Common myeloid progenitor, CD34-positive (primary cell): ENCODE measurements around the gene NTF3.

ENCODE experiments used
- CTCF ChIA-PET: fragments of 350-600 bp; sonication (Branson Sonifier 250); formaldehyde crosslinking; loops from one replicate; lab custom pipeline; 2021; ENCODE audit warnings: antibody characterized with exemption; lab: Charles Lee
- POLR2A ChIA-PET: fragments of 350-600 bp; sonication (Branson Sonifier 250); formaldehyde crosslinking; loops from one replicate; lab custom pipeline; 2021; ENCODE audit warnings: antibody characterized with exemption; lab: Charles Lee
- DNase-seq, 3 donors: peaks; one replicate each; pipeline versions ENCODE4 v3.0.0 to v3.0.0-alpha.2; 2013
- H3K27ac ChIP-seq, 2 experiments: 1 replicate in 1 of 2; 2 replicates in 1 of 2; pipeline ENCODE4 v1.7.0; 2013; ENCODE audit warnings: inconsistent platforms in 2 of 2, low read length in 2 of 2, mild to moderate bottlenecking in 2 of 2, low read depth in 1 of 2, moderate library complexity in 1 of 2; ENCODE audit not compliant: severe bottlenecking in 2 of 2, insufficient read depth in 1 of 2, poor library complexity in 1 of 2
- H3K27me3 ChIP-seq, 5 experiments: replicated peaks in 2 of 5; 1 replicate in 3 of 5; 2 replicates in 2 of 5; pipeline versions ENCODE4 v1.6.1 to v1.7.0; 2013; ENCODE audit warnings: low read length in 4 of 5, mild to moderate bottlenecking in 2 of 5, moderate library complexity in 2 of 5, inconsistent platforms in 1 of 5; ENCODE audit not compliant: insufficient read depth in 5 of 5, control insufficient read depth in 4 of 5
- H3K36me3 ChIP-seq, 4 experiments: 1 replicate in 2 of 4; 2 replicates in 2 of 4; pipeline versions ENCODE4 v1.6.1 to v1.7.0; 2013; ENCODE audit warnings: low read length in 3 of 4, control low read depth in 1 of 4, mild to moderate bottlenecking in 1 of 4; ENCODE audit not compliant: control insufficient read depth in 4 of 4, insufficient read depth in 4 of 4
- H3K4me1 ChIP-seq, 4 experiments: 1 replicate in 3 of 4; 2 replicates in 1 of 4; pipeline versions ENCODE4 v1.6.1 to v1.7.1; 2013; ENCODE audit warnings: low read length in 3 of 4, mild to moderate bottlenecking in 3 of 4, control low read depth in 1 of 4, inconsistent platforms in 1 of 4, moderate library complexity in 1 of 4; ENCODE audit not compliant: control insufficient read depth in 4 of 4, insufficient read depth in 4 of 4; ENCODE audit errors: control extremely low read depth in 1 of 4
- H3K4me3 ChIP-seq, 7 experiments: 1 replicate in 4 of 7; 2 replicates in 3 of 7; pipeline versions ENCODE4 v1.5.1 to v1.7.0; 2013; ENCODE audit warnings: mild to moderate bottlenecking in 7 of 7, low read length in 6 of 7, moderate library complexity in 6 of 7, inconsistent platforms in 2 of 7, low read depth in 2 of 7, control low read depth in 1 of 7; ENCODE audit not compliant: insufficient read depth in 4 of 7, control insufficient read depth in 1 of 7; ENCODE audit errors: extremely low read depth in 1 of 7
- H3K9me3 ChIP-seq, 5 experiments: 1 replicate in 4 of 5; 2 replicates in 1 of 5; pipeline versions ENCODE4 v1.6.1 to v1.7.1; 2013; ENCODE audit warnings: low read length in 4 of 5, mild to moderate bottlenecking in 2 of 5, inconsistent platforms in 1 of 5, low read depth in 1 of 5, moderate library complexity in 1 of 5; ENCODE audit not compliant: control insufficient read depth in 4 of 5, insufficient read depth in 2 of 5; ENCODE audit errors: control extremely low read depth in 1 of 5
- WGBS: methylation state at CpG from one replicate; pipeline ENCODE4 v1.1.5; 2013; ENCODE audit not compliant: insufficient coverage; 5-methylcytosine and 5-hydroxymethylcytosine counted together

The NTF3 gene

GRCh38 chr12:5409619-5410018, 22.3 kb upstream of the NTF3 start:
- ChIA-PET CTCF (interaction anchor here (0.6 kb wide), 1 partner anchor 458 kb away, joined by 3 read pairs; no protein-coding TSS in a partner anchor), POLR2A (no interaction called here)
- no peak for DNase-seq
- Histone ChIP-seq H3K9me3 (peaks cover 0 to 4% (median 0%) of the 10 kb centered on the region in 5 experiments), H3K4me3 (no peak overlapping the region), H3K4me1 (peaks cover 0 to 3% (median 0%) of the 10 kb centered on the region in 4 experiments), H3K36me3 (no peaks in the 10 kb centered on the region), H3K27me3 (no peaks in the 10 kb centered on the region), H3K27ac (no peak overlapping the region)
- no CpG with 5 or more reads among the region's 1 CpG for WGBS

- Histone ChIP-seq H3K27me3 (no peaks in the 10 kb centered on the region), H3K4me1 (no peaks in the 10 kb centered on the region), H3K9me3 (peaks cover 0 to 7% (median 0%) of the 10 kb centered on the region in 5 experiments), H3K36me3 (no peaks in the 10 kb centered on the region), H3K27ac (no peak overlapping the region), H3K4me3 (no peak overlapping the region)
- no CpG with 5 or more reads among the region's 1 CpG for WGBS
- POLR2A ChIA-PET = no interaction called here
- DNase-seq = peak in 1 of 3 donors; percentile 14
- CTCF ChIA-PET = no interaction called here
Measured at GRCh38 chr12:5416571-5416970, 15.3 kb upstream of the NTF3 start.

- no peaks in the 10 kb centered on the region for H3K4me1 ChIP-seq
- ChIA-PET POLR2A (no interaction called here), CTCF (no interaction called here)
- H3K9me3 ChIP-seq = peaks cover 0 to 5% (median 0%) of the 10 kb centered on the region in 5 experiments
- no peaks in the 10 kb centered on the region for H3K27me3 ChIP-seq
- no peak overlapping the region for H3K27ac ChIP-seq
- no peak overlapping the region for H3K4me3 ChIP-seq
- DNase-seq = no peak
- no peaks in the 10 kb centered on the region for H3K36me3 ChIP-seq
Measured at GRCh38 chr12:5417500-5417899, 14.4 kb upstream of the NTF3 start.

GRCh38 chr12:5428332-5429221, 3.3 kb upstream of the NTF3 start:
- H3K36me3 ChIP-seq = no peaks in the 10 kb centered on the region
- CTCF ChIA-PET = interaction anchor here (0.6 to 5.1 kb wide), 29 partner anchors 8 to 474 kb away, joined by 3 to 39 read pairs (median 4); no protein-coding TSS in a partner anchor
- H3K4me1 ChIP-seq = peaks cover 0 to 43% (median 33%) of the 10 kb centered on the region in 4 experiments
- peaks cover 2 to 52% (median 14%) of the 10 kb centered on the region in 5 experiments for H3K27me3 ChIP-seq
- DNase-seq = peak; percentile 44 to 74 (median 72)
- H3K27ac ChIP-seq = no peak overlapping the region
- POLR2A ChIA-PET = no interaction called here
- peak overlapping the region in 2 of 7 experiments; percentile 30 to 59 for H3K4me3 ChIP-seq
- no peaks in the 10 kb centered on the region for H3K9me3 ChIP-seq
- 34% methylated on average over 8 of the region's 14 CpGs for WGBS

GRCh38 chr12:5429741-5430557, 2.0 kb upstream of the NTF3 start:
- CTCF ChIA-PET = interaction anchor here (0.9 to 5.1 kb wide), 10 partner anchors 9 to 371 kb away, joined by 3 to 39 read pairs (median 5); no protein-coding TSS in a partner anchor
- H3K27me3 ChIP-seq = peaks cover 3 to 66% (median 22%) of the 10 kb centered on the region in 5 experiments

GRCh38 chr12:5430641-5431603, 986 bp upstream of the NTF3 start:
- Histone ChIP-seq H3K27ac (no peak overlapping the region), H3K27me3 (peaks cover 4 to 76% (median 28%) of the 10 kb centered on the region in 5 experiments), H3K4me3 (peak overlapping the region in 5 of 7 experiments; percentile 30 to 68 (median 36)), H3K9me3 (no peaks in the 10 kb centered on the region), H3K4me1 (peaks cover 0 to 44% (median 33%) of the 10 kb centered on the region in 4 experiments), H3K36me3 (no peaks in the 10 kb centered on the region)
- CTCF ChIA-PET = interaction anchor here (0.9 to 5.1 kb wide), 4 partner anchors 8 to 365 kb away, joined by 4 to 39 read pairs (median 18); no protein-coding TSS in a partner anchor
- POLR2A ChIA-PET = interaction anchor here (0.6 kb wide), 1 partner anchor 226 kb away, joined by 3 read pairs; no protein-coding TSS in a partner anchor
- peak in 1 of 3 donors; percentile 46 for DNase-seq
- WGBS = 2% methylated on average over 30 of the region's 58 CpGs

More at GRCh38 chr12:5429741-5430557, 2.0 kb upstream of the NTF3 start:
- no peaks in the 10 kb centered on the region for H3K36me3 ChIP-seq
- H3K27ac ChIP-seq = no peak overlapping the region
- WGBS = 21% methylated on average over 20 of the region's 23 CpGs
- POLR2A ChIA-PET = no interaction called here
- no peaks in the 10 kb centered on the region for H3K9me3 ChIP-seq
- DNase-seq = peak in 1 of 3 donors; percentile 42
- peak overlapping the region in 1 of 7 experiments; percentile 43 for H3K4me3 ChIP-seq
- H3K4me1 ChIP-seq = peaks cover 0 to 44% (median 33%) of the 10 kb centered on the region in 4 experiments
